IMR-90 (cell line): ENCODE data around the gene FBXW8. TPM values are rescaled to one million over a fixed set of nuclear protein-coding genes. Genes with fewer than 3 reads are reported as not detected.

Source experiments
- ATAC-seq: fragments of 200-7000 bp; cut with Tn5 transposase; 2 replicates; pipeline ENCODE4 v1.9.1; 2020; ENCODE audit warnings: low read depth, mild to moderate bottlenecking, moderate library complexity
- BruUV-seq: library from RNA; stranded (reverse); fragments of 400-500 nt; replicated peaks from 2 replicates; lab custom pipeline; 2021; lab: Mats Ljungman, UMichigan
- CTCF ChIA-PET: fragments of 300-600 bp; formaldehyde crosslinking; extraction: SDS; loops from one replicate; lab custom pipeline; 2021; ENCODE audit warnings: antibody characterized with exemption; lab: Yijun Ruan, JAX
- POLR2A ChIA-PET: fragments of 300-600 bp; sonication (Branson Sonifier 250); formaldehyde crosslinking; loops from one replicate; lab custom pipeline; 2022; ENCODE audit warnings: antibody characterized with exemption; ENCODE audit not compliant: unreplicated experiment; lab: Charles Lee
- DNase-seq: peaks from one replicate; pipeline ENCODE4 v3.0.0; 2013
- H2AFZ ChIP-seq: replicated peaks from 2 replicates; pipeline ENCODE3; 2013; ENCODE audit warnings: low read length, mild to moderate bottlenecking; ENCODE audit not compliant: poor library complexity
- H2AK5ac ChIP-seq: 2 replicates; pipeline ENCODE4 v1.6.1; 2013; ENCODE audit warnings: low read depth, low read length, inconsistent platforms
- H2AK9ac ChIP-seq: replicated peaks from 2 replicates; pipeline ENCODE3; 2013; ENCODE audit warnings: mild to moderate bottlenecking, low read depth, low read length, moderate library complexity; ENCODE audit not compliant: poor library complexity
- H2BK120ac ChIP-seq: 2 replicates; pipeline ENCODE4 v1.6.1; 2013; ENCODE audit warnings: low read depth, low read length, inconsistent platforms
- H2BK15ac ChIP-seq: 3 replicates; pipeline ENCODE4 v1.6.1; 2013; ENCODE audit warnings: low read depth, low read length, inconsistent platforms
- H2BK20ac ChIP-seq: 2 replicates; pipeline ENCODE4 v1.6.1; 2013; ENCODE audit warnings: low read depth, mild to moderate bottlenecking, inconsistent platforms, low read length, moderate library complexity
- H2BK5ac ChIP-seq: 2 replicates; pipeline ENCODE4 v1.6.1; 2013; ENCODE audit warnings: mild to moderate bottlenecking, low read depth, low read length, inconsistent platforms; ENCODE audit not compliant: poor library complexity, severe bottlenecking
- H3K14ac ChIP-seq: replicated peaks from 2 replicates; pipeline ENCODE4 v1.6.1; 2013; ENCODE audit warnings: low read depth, low read length, inconsistent platforms
- H3K18ac ChIP-seq: 2 replicates; pipeline ENCODE4 v1.6.1; 2013; ENCODE audit warnings: low read depth, low read length, control low read depth
- H3K23ac ChIP-seq: 2 replicates; pipeline ENCODE4 v1.6.1; 2013; ENCODE audit warnings: low read depth, low read length, inconsistent platforms
- H3K27ac ChIP-seq: 2 replicates; pipeline ENCODE4 v1.5.1; 2013; ENCODE audit warnings: mild to moderate bottlenecking, control low read depth, low read length; ENCODE audit not compliant: insufficient read depth
- H3K27me3 ChIP-seq: 2 replicates; pipeline ENCODE4 v1.6.1; 2013; ENCODE audit warnings: low read length; ENCODE audit not compliant: control insufficient read depth, insufficient read depth
- H3K36me3 ChIP-seq: 2 replicates; pipeline ENCODE4 v1.6.1; 2013; ENCODE audit warnings: low read length, mixed read lengths; ENCODE audit not compliant: control insufficient read depth, insufficient read depth
- H3K4ac ChIP-seq: 2 replicates; pipeline ENCODE4 v1.6.1; 2013; ENCODE audit warnings: low read depth, low read length, inconsistent platforms
- H3K4me1 ChIP-seq: 2 replicates; pipeline ENCODE4 v1.6.1; 2013; ENCODE audit warnings: low read length, mixed read lengths; ENCODE audit not compliant: control insufficient read depth, insufficient read depth
- H3K4me2 ChIP-seq: 2 replicates; pipeline ENCODE4 v1.6.1; 2013; ENCODE audit warnings: low read depth, mild to moderate bottlenecking, control low read depth, low read length, moderate library complexity
- H3K4me3 ChIP-seq: 2 replicates; pipeline ENCODE4 v1.5.1; 2013; ENCODE audit warnings: low read depth, mild to moderate bottlenecking, control low read depth, low read length, moderate library complexity; ENCODE audit not compliant: insufficient read depth
- H3K56ac ChIP-seq: 2 replicates; pipeline ENCODE4 v1.6.1; 2013; ENCODE audit warnings: low read length, inconsistent platforms; ENCODE audit not compliant: insufficient read depth; ENCODE audit errors: extremely low read depth
- H3K79me1 ChIP-seq, 2 experiments: 2 replicates each; pipeline ENCODE4 v1.6.1; 2013; ENCODE audit warnings: low read length in 2 of 2, inconsistent platforms in 1 of 2, low read depth in 1 of 2
- H3K9ac ChIP-seq: 2 replicates; pipeline ENCODE4 v1.6.1; 2013; ENCODE audit warnings: low read depth, low read length, control low read depth
- H3K9me1 ChIP-seq: 2 replicates; pipeline ENCODE4 v1.6.1; 2013; ENCODE audit warnings: low read length, inconsistent platforms; ENCODE audit not compliant: insufficient read depth
- H3K9me3 ChIP-seq: 2 replicates; pipeline ENCODE4 v1.6.1; 2013; ENCODE audit warnings: low read length; ENCODE audit not compliant: control insufficient read depth, insufficient read depth
- H4K20me1 ChIP-seq: 2 replicates; pipeline ENCODE4 v1.6.1; 2013; ENCODE audit warnings: low read length, inconsistent platforms; ENCODE audit not compliant: insufficient read depth
- H4K5ac ChIP-seq: 2 replicates; pipeline ENCODE4 v1.6.1; 2013; ENCODE audit warnings: mild to moderate bottlenecking, low read depth, low read length, control low read depth
- H4K8ac ChIP-seq, 2 experiments: 2 replicates each; pipeline ENCODE4 v1.6.1; 2013; ENCODE audit warnings: low read depth in 2 of 2, low read length in 2 of 2, control low read depth in 1 of 2, inconsistent platforms in 1 of 2
- H4K91ac ChIP-seq: 2 replicates; pipeline ENCODE4 v1.6.1; 2013; ENCODE audit warnings: low read depth, low read length, inconsistent platforms; ENCODE audit not compliant: insufficient read depth
- MXI1 ChIP-seq: IDR thresholded peaks from 2 replicates; pipeline ENCODE4 v1.6.1; 2012; ENCODE audit warnings: low read depth, mild to moderate bottlenecking, low read length, moderate library complexity, borderline replicate concordance
- RAD21 ChIP-seq: IDR thresholded peaks from 2 replicates; pipeline ENCODE4 v1.6.1; 2012; ENCODE audit warnings: low read length, improper control_type of control experiment
- WGBS, 2 experiments: methylation state at CpG; one replicate each; pipeline versions ENCODE4 v1.1.5 to v1.1.7; 2013; ENCODE audit warnings: missing lambda C conversion rate in 2 of 2; ENCODE audit not compliant: insufficient read length in 1 of 2; ENCODE audit errors: extremely low coverage in 2 of 2; 5-methylcytosine and 5-hydroxymethylcytosine counted together
- dilution Hi-C: fragments of 300-500 bp; cut with HindIII; formaldehyde crosslinking; loops from one replicate; pipeline ENCODE4 v1.14.3; 2018; ENCODE audit warnings: low sequenced_read_pairs; ENCODE audit not compliant: unreplicated experiment
- in situ Hi-C: fragments of 300-500 bp; cut with MboI; formaldehyde crosslinking; loops from 3 replicates; pipeline ENCODE4 v1.14.3; 2019; ENCODE audit warnings: low sequenced_read_pairs, inconsistent platforms, mixed read lengths
- intact Hi-C: fragments of 100-400 bp; cut with micrococcal nuclease; formaldehyde crosslinking; loops from 2 replicates; pipeline ENCODE4 v1.10.0; 2022
- polyA plus RNA-seq, 3 experiments: library from polyadenylated mRNA; depleted of rRNA; stranded (reverse); fragments of >200 nt; gene quantifications; 2 replicates each; pipeline ENCODE4 v1.2.3, GENCODE V29; 2012; ENCODE audit warnings: low replicate concordance in 1 of 3
- total RNA-seq: library from RNA; depleted of rRNA; stranded (reverse); fragments of >200 nt; gene quantifications from 2 replicates; pipeline ENCODE4 v1.2.3, GENCODE V29; 2012

The FBXW8 gene
- total and polyA plus RNA-seq, 2 of the 4 experiments (the other 2 are of a cell fraction) = 20.3 to 25.8 TPM

GRCh38 chr12:117072106-117072505 lies 161.4 kb downstream of the FBXW8 start:
- H2BK120ac ChIP-seq = no peak overlapping the region
- TF ChIP-seq RAD21 (no peak), MXI1 (no peak)
- no peaks in the 10 kb centered on the region for H3K79me1 ChIP-seq
- intact Hi-C loops = no loop called here
- H4K8ac ChIP-seq = no peak overlapping the region
- no CpG with 5 or more reads among the region's 5 CpGs for WGBS, 2 experiments
- ChIA-PET POLR2A (no interaction called here), CTCF (no interaction called here)
- ATAC-seq (no peak), DNase-seq (no peak)
- no TSS peak for BruUV-seq
- H3K9me1 ChIP-seq = no peaks in the 10 kb centered on the region
- H3K27me3 ChIP-seq = peaks cover 13% of the 10 kb centered on the region
- H3K4me1 ChIP-seq = no peaks in the 10 kb centered on the region
- in situ Hi-C loops = no loop called here
- H3K18ac ChIP-seq = no peak overlapping the region
- dilution Hi-C loops = no loop called here
- H2AFZ ChIP-seq = no peak overlapping the region
- no peak overlapping the region for H3K56ac ChIP-seq
- H4K20me1 ChIP-seq = no peaks in the 10 kb centered on the region
- H2AK9ac ChIP-seq = no peak overlapping the region
- H3K27ac ChIP-seq = no peak overlapping the region
- H3K23ac ChIP-seq = no peak overlapping the region
- no peak overlapping the region for H3K4ac ChIP-seq
- H3K9ac ChIP-seq = no peak overlapping the region
- no peak overlapping the region for H3K4me3 ChIP-seq
- no peak overlapping the region for H2AK5ac ChIP-seq
- H2BK5ac ChIP-seq = no peak overlapping the region
- no peak overlapping the region for H4K91ac ChIP-seq
- H3K4me2 ChIP-seq = no peak overlapping the region
- H3K9me3 ChIP-seq = no peaks in the 10 kb centered on the region
- H2BK20ac ChIP-seq = no peak overlapping the region
- no peaks in the 10 kb centered on the region for H3K36me3 ChIP-seq
- no peak overlapping the region for H2BK15ac ChIP-seq
- no peak overlapping the region for H4K5ac ChIP-seq
- H3K14ac ChIP-seq = no peak overlapping the region
